HepG2 (cell line): ENCODE data around the gene TSHZ2. TPM values are rescaled to one million over a fixed set of nuclear protein-coding genes. Genes with fewer than 3 reads are reported as not detected.

ENCODE experiments used
- ATAC-seq: fragments of 200-7000 bp; cut with Tn5 transposase; 3 replicates; pipeline ENCODE4 v1.9.1; 2020; ENCODE audit warnings: mild to moderate bottlenecking, moderate library complexity
- BruUV-seq: library from RNA; stranded (reverse); fragments of 400-500 nt; replicated peaks from 2 replicates; lab custom pipeline; 2021; lab: Mats Ljungman, UMichigan
- CTCF ChIA-PET: fragments of 300-600 bp; formaldehyde crosslinking; extraction: SDS; loops from one replicate; lab custom pipeline; 2021; ENCODE audit warnings: low total read pairs, inconsistent platforms, low intra/inter-chr PET ratio; lab: Yijun Ruan, JAX
- POLR2A ChIA-PET: fragments of 350-600 bp; sonication (Branson Sonifier 250); formaldehyde crosslinking; loops from one replicate; lab custom pipeline; 2020; ENCODE audit warnings: antibody characterized with exemption, inconsistent platforms; lab: Yijun Ruan, JAX
- DNase-seq: peaks from one replicate; pipeline ENCODE4 v3.0.0-alpha.2; 2015; ENCODE audit warnings: low spot score
- FAIRE-seq: peaks from 3 replicates; lab custom pipeline; 2011; peaks lifted over from hg19 to GRCh38; lab: Jason Lieb, UNC
- H2AFZ ChIP-seq: one replicate; pipeline ENCODE4 v1.6.1; 2011; ENCODE audit warnings: low read length, inconsistent platforms
- H3K27ac ChIP-seq: fragments of 300-600 bp; 3 replicates; pipeline ENCODE4 v1.8.0; 2011; ENCODE audit warnings: mixed run types, mild to moderate bottlenecking, mixed read lengths, low read length, inconsistent platforms; ENCODE audit not compliant: insufficient read depth; ENCODE audit errors: extremely low read length
- H3K27me3 ChIP-seq, 2 experiments: fragments of 200-600 bp in 1 of 2; 2 replicates in 1 of 2; 3 replicates in 1 of 2; pipeline versions ENCODE4 v1.6.0 to v1.8.0; 2011; ENCODE audit warnings: low read length in 2 of 2, mild to moderate bottlenecking in 2 of 2, moderate library complexity in 2 of 2, inconsistent platforms in 1 of 2; ENCODE audit not compliant: insufficient read depth in 2 of 2, control insufficient read depth in 1 of 2
- H3K36me3 ChIP-seq, 2 experiments: fragments of 200-600 bp in 1 of 2; replicated peaks in 1 of 2; 2 replicates in 1 of 2; 3 replicates in 1 of 2; pipeline versions ENCODE4 v1.5.1 to v1.8.0; 2011; ENCODE audit warnings: low read length in 2 of 2, inconsistent platforms in 1 of 2; ENCODE audit not compliant: insufficient read depth in 2 of 2, control insufficient read depth in 1 of 2
- H3K4me1 ChIP-seq: 2 replicates; pipeline ENCODE4 v1.5.1; 2012; ENCODE audit warnings: low read length, inconsistent platforms; ENCODE audit not compliant: insufficient read depth
- H3K4me2 ChIP-seq: 2 replicates; pipeline ENCODE4 v1.6.0; 2011; ENCODE audit warnings: low read depth, low read length, inconsistent platforms
- H3K4me3 ChIP-seq, 3 experiments: fragments of 200-600 bp in 1 of 3; sonication (generic), shearing (Covaris generic) in 1 of 3; replicated peaks in 1 of 3; 2 replicates each; pipeline ENCODE4 v1.5.1; 2011 to 2016; ENCODE audit warnings: low read length in 3 of 3, inconsistent platforms in 2 of 3, low read depth in 2 of 3, mild to moderate bottlenecking in 2 of 3, control low read depth in 1 of 3, mixed read lengths in 1 of 3; ENCODE audit not compliant: insufficient read depth in 1 of 3
- H3K79me2 ChIP-seq: one replicate; pipeline ENCODE4 v1.6.1; 2011; ENCODE audit warnings: low read length, inconsistent platforms; ENCODE audit not compliant: insufficient read depth
- H3K9ac ChIP-seq: 2 replicates; pipeline ENCODE4 v1.6.0; 2011; ENCODE audit warnings: mild to moderate bottlenecking, low read depth, low read length, inconsistent platforms; ENCODE audit not compliant: insufficient read depth
- H3K9me3 ChIP-seq: 2 replicates; pipeline ENCODE4 v1.5.1; 2012; ENCODE audit warnings: mild to moderate bottlenecking, low read length
- H4K20me1 ChIP-seq: 2 replicates; pipeline ENCODE4 v1.6.0; 2011; ENCODE audit warnings: inconsistent platforms, mild to moderate bottlenecking, low read length, moderate library complexity; ENCODE audit not compliant: insufficient read depth
- CEBPB ChIP-seq: IDR thresholded peaks from 2 replicates; pipeline ENCODE4 v1.6.1; 2011; ENCODE audit warnings: low read depth, low read length, improper control_type of control experiment, borderline replicate concordance
- CEBPG ChIP-seq: IDR thresholded peaks from 2 replicates; pipeline ENCODE4 v1.6.1; 2016
- FOSL1 ChIP-seq: sonication (generic); formaldehyde crosslinking; IDR thresholded peaks from 2 replicates; pipeline ENCODE4 v1.9.0; 2021; ENCODE audit warnings: missing genetic modification reagents, borderline replicate concordance
- FOSL2 ChIP-seq: sonication (generic); formaldehyde crosslinking; IDR thresholded peaks from 2 replicates; pipeline ENCODE4 v1.4.0; 2020; ENCODE audit warnings: missing genetic modification reagents
- IRX3 ChIP-seq: sonication (generic); formaldehyde crosslinking; IDR thresholded peaks from 2 replicates; pipeline ENCODE4 v1.8.1; 2023; ENCODE audit warnings: mild to moderate bottlenecking, low read depth, missing genetic modification reagents, borderline replicate concordance
- MBNL3 ChIP-seq: fragments of 250-450 bp; sonication (Bioruptor Pico); conservative IDR thresholded peaks from 2 replicates; pipeline ENCODE4 v1.8.0; 2022; ENCODE audit warnings: mild to moderate bottlenecking, inconsistent platforms
- NR2F2 ChIP-seq: IDR thresholded peaks from 2 replicates; pipeline ENCODE4 v1.6.1; 2012; ENCODE audit warnings: low read depth, inconsistent platforms, borderline replicate concordance
- PLRG1 ChIP-seq: fragments of 450-650 bp; conservative IDR thresholded peaks from 2 replicates; pipeline ENCODE4 v1.6.1; 2016
- PRMT3 ChIP-seq: sonication (generic); formaldehyde crosslinking; IDR thresholded peaks from 2 replicates; pipeline ENCODE4 v1.8.1; 2022; ENCODE audit warnings: low read depth, mild to moderate bottlenecking, moderate library complexity, missing genetic modification reagents, borderline replicate concordance
- RAD21 ChIP-seq: fragments of 450-650 bp; formaldehyde crosslinking; IDR thresholded peaks from 2 replicates; pipeline ENCODE4 v1.5.0; 2020; ENCODE audit warnings: mild to moderate bottlenecking
- SP5 ChIP-seq: IDR thresholded peaks from 2 replicates; pipeline ENCODE4 v1.6.1; 2016; ENCODE audit warnings: low read depth, borderline replicate concordance
- TCF7 ChIP-seq: sonication (generic); IDR thresholded peaks from 2 replicates; pipeline ENCODE4 v1.6.1; 2016; ENCODE audit warnings: antibody characterized with exemption, low read depth
- ZNF12 ChIP-seq: sonication (generic); formaldehyde crosslinking; IDR thresholded peaks from 2 replicates; pipeline ENCODE4 v1.5.0; 2020; ENCODE audit warnings: missing genetic modification reagents
- ZNF382 ChIP-seq: sonication (generic); formaldehyde crosslinking; IDR thresholded peaks from 2 replicates; pipeline ENCODE4 v1.5.0; 2020; ENCODE audit warnings: missing genetic modification reagents, mild to moderate bottlenecking, borderline replicate concordance
- ZNF446 ChIP-seq: sonication (generic); formaldehyde crosslinking; IDR thresholded peaks from 2 replicates; pipeline ENCODE4 v1.5.0; 2020; ENCODE audit warnings: mild to moderate bottlenecking, missing genetic modification reagents
- ZNF644 ChIP-seq: IDR thresholded peaks from 2 replicates; pipeline ENCODE4 v1.6.1; 2016; ENCODE audit warnings: low read depth
- WGBS: methylation state at CpG from one replicate; pipeline ENCODE4 v1.1.6; 2017; ENCODE audit warnings: low lambda C conversion rate; 5-methylcytosine and 5-hydroxymethylcytosine counted together
- in situ Hi-C: cut with HindIII; loops from 2 replicates; pipeline ENCODE4 v1.10.0; 2017; ENCODE audit warnings: low pct_unique_long_range_greater_than_20kb; ENCODE audit not compliant: extremely low pct_ligation_motif_present
- intact Hi-C: fragments of 100-400 bp; cut with micrococcal nuclease; formaldehyde crosslinking; loops from one replicate; pipeline ENCODE4 v1.10.0; 2022; ENCODE audit not compliant: unreplicated experiment
- polyA plus RNA-seq, 8 experiments: library from polyadenylated mRNA; depleted of rRNA in 3 of 8; stranded (reverse) in 7 of 8; unstranded in 1 of 8; fragments of >200 nt; fragmentation: Illumina TruSeq in 4 of 8; extraction: Trizol in 4 of 8; gene quantifications; 2 replicates each; pipeline versions ENCODE4 v1.2.1 to v1.2.3, GENCODE V29; 2011 to 2016; ENCODE audit warnings: low read depth in 4 of 8, missing spikeins in 1 of 8, mixed read lengths in 1 of 8; ENCODE audit not compliant: insufficient read depth in 1 of 8
- total RNA-seq, 5 experiments: library from RNA; depleted of rRNA; stranded (reverse); fragments of >200 nt; fragmentation: Illumina TruSeq; extraction: Trizol; gene quantifications; 2 replicates each; pipeline ENCODE4 v1.2.3, GENCODE V29; 2016; ENCODE audit warnings: low read depth in 1 of 5
- TF ChIP-seq, protein P1 (sequence below): sonication (generic); formaldehyde crosslinking; IDR thresholded peaks from 2 replicates; pipeline ENCODE4 v1.5.0; 2020; ENCODE audit warnings: missing genetic modification reagents

Gene TSHZ2
- total and polyA plus RNA-seq, 2 of the 13 experiments (the other 11 are each of a cell fraction or from before 2014, with no cell fraction given): 0.01 TPM; not detected in 1

DNA sequence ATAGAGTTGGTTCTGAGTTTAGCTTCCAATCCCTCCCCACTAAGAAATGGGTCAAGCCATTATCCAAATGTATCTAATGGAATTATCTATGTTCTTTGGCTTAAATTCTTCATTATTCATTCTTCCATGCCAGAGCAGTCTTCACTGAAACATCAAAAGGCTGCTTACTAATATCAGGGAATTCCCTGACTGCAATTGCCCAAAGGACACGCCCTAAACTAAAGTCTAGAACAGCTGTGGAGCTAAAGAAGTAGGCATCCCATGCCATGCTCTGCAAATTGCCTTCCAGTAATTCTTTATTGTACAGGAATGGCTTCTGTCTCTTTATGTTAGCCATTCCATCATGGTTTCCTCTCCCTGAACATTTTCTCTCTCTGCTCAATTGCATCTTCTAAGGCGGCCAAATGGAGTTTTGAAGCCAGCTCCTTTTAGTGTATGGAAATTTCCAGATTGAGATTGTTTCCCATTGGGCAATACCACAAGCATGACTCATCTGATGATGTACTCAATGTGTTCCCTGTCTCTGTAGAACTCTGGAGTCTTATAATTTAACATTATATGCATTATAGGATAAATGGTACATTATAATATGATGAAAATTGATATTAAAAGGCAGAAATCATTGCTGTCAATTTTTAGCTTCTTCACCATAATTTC lies 28.8 kb upstream of the TSHZ2 start (continued):
- TF ChIP-seq ZNF644 (CRISPR knock-in tag) (peak; percentile 25; the same call in 1 of the 2 replicates), ZNF12 (no peak), TCF7 (peak; percentile 9; the same call in 1 of the 2 replicates), PLRG1 (no peak), MBNL3 (CRISPR knock-in tag) (no peak), ZNF382 (no peak), ZNF446 (CRISPR knock-in tag) (no peak), CEBPG (CRISPR knock-in tag) (peak; percentile 40; the same call in 1 of the 2 replicates), IRX3 (CRISPR knock-in tag) (no peak), FOSL2 (CRISPR knock-in tag) (peak; percentile 92), SP5 (CRISPR knock-in tag) (0 out of 2 replicates have a peak, but pooled peaks have one; percentile 24), NR2F2 (no peak), RAD21 (no peak), CEBPB (peak; percentile 81; the same call in 1 of the 2 replicates), FOSL1 (CRISPR knock-in tag) (peak; percentile 47; the same call in 1 of the 2 replicates)
- TF ChIP-seq, protein P1, sequence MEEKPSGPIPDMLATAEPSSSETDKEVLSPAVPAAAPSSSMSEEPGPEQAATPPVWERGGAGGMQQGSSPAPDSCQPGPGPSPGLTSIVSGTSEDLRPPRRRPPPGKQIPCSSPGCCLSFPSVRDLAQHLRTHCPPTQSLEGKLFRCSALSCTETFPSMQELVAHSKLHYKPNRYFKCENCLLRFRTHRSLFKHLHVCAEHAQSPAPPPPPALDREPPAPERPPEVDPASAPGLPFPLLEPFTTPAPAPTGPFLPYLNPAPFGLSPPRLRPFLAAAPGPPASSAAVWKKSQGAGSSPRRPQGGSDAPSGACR (CRISPR knock-in tag): no peak

DNA sequence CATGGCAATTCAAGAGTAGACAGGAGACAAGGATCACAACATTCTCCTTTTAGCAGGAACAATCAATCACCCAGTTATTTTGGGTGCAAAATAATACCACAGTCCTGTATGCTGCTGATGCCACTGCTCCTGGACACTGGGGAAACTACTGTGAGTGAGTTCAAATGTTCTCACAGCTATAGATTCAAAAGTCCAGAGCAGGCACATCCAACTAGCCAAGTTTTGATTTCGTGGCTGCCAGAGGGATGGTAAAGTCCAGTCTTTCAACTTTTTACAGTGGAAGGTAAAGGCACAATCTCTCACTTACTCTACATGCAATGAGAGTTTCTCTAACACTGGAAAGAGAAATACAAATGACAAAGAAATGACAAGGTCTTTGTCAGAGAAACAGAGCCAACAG lies 26.9 kb upstream of the TSHZ2 start:
- DNase-seq: no peak
- POLR2A ChIA-PET: no interaction called here
- no peaks in the 10 kb centered on the region for H4K20me1 ChIP-seq
- H3K27ac ChIP-seq: no peak overlapping the region
- H3K4me1 ChIP-seq: no peaks in the 10 kb centered on the region
- ATAC-seq: no peak
- no peaks in the 10 kb centered on the region for H3K36me3 ChIP-seq
- TF ChIP-seq PRMT3 (CRISPR knock-in tag): no peak
- TF ChIP-seq, all 625 proteins: peak for 0
- no peak overlapping the region for H3K4me3 ChIP-seq
- H3K9ac ChIP-seq: no peak overlapping the region
- no peaks in the 10 kb centered on the region for H3K79me2 ChIP-seq
- H3K4me2 ChIP-seq: no peak overlapping the region
- in situ Hi-C loops (no loop called here), intact Hi-C loops (loop anchor here (10.0 kb wide), 1 partner anchor 270 kb away; no protein-coding TSS in a partner anchor)
- no peaks in the 10 kb centered on the region for H3K27me3 ChIP-seq
- no peak for FAIRE-seq
- H2AFZ ChIP-seq: no peak overlapping the region
- 0% methylated on average over 1 of the region's 1 CpG for WGBS
- no TSS peak for BruUV-seq
- CTCF ChIA-PET: no interaction called here
- no peaks in the 10 kb centered on the region for H3K9me3 ChIP-seq
